Stimulated activated CD8-positive, alpha-beta memory T cell treated with anti-CD3 and anti-CD28 coated beads, Interleukin-7, amount 100 ng/mL, for 48 hours (primary cell): ENCODE results near the gene TTC16.

Experiments used
- DNase-seq, 2 donors: peaks; one replicate each; pipeline ENCODE4 v3.0.0-alpha.2; 2020; ENCODE audit warnings: low read depth in 1 of 2; ENCODE audit errors: extremely low read depth in 1 of 2

Gene TTC16

GRCh38 chr9:127694890-127695720, 20.8 kb upstream of the TTC16 start:
- DNase-seq: no peak

GRCh38 chr9:127697575-127697974, 18.3 kb upstream of the TTC16 start:
- no peak for DNase-seq

GRCh38 chr9:127698386-127698785, 17.5 kb upstream of the TTC16 start:
- no peak for DNase-seq

GRCh38 chr9:127698985-127699670, 16.8 kb upstream of the TTC16 start:
- DNase-seq: peak; percentile 74 to 91

- DNase-seq: no peak
Observed at GRCh38 chr9:127700140-127700539, 15.7 kb upstream of the TTC16 start.

GRCh38 chr9:127700594-127701255, 15.2 kb upstream of the TTC16 start:
- no peak for DNase-seq

- DNase-seq: no peak
Observed at GRCh38 chr9:127703289-127703946, 12.5 kb upstream of the TTC16 start.

GRCh38 chr9:127705577-127706379, 10.1 kb upstream of the TTC16 start:
- no peak for DNase-seq

GRCh38 chr9:127706836-127707241, 9.0 kb upstream of the TTC16 start, which contains the start of gene CFAP157:
Gene CFAP157 (plus strand): TSS chr9:127706988. CDS start chr9:127707032, 44 bp downstream.
- DNase-seq: no peak

- peak in 1 of 2 donors; percentile 29 for DNase-seq
Observed at GRCh38 chr9:127707766-127708165, 8.1 kb upstream of the TTC16 start.

- no peak for DNase-seq
Observed at GRCh38 chr9:127708952-127709587, 6.8 kb upstream of the TTC16 start.

GRCh38 chr9:127710204-127710783, 5.6 kb upstream of the TTC16 start:
- DNase-seq: no peak

- DNase-seq: no peak
Observed at GRCh38 chr9:127711226-127711701, 4.6 kb upstream of the TTC16 start.

- DNase-seq: no peak
Observed at GRCh38 chr9:127711831-127712274, 4.0 kb upstream of the TTC16 start.

GRCh38 chr9:127712371-127712770, 3.5 kb upstream of the TTC16 start:
- DNase-seq: no peak

GRCh38 chr9:127712867-127713266, 3.0 kb upstream of the TTC16 start:
- no peak for DNase-seq

- DNase-seq: no peak
Observed at GRCh38 chr9:127714020-127714750, 1.7 kb upstream of the TTC16 start.

GRCh38 chr9:127714951-127715469, 869 bp upstream of the TTC16 start:
- no peak for DNase-seq
